RPMI7951 (cell line): Measurements from ENCODE around the gene CYB561D2. TPM values are rescaled to one million over a fixed set of nuclear protein-coding genes. Genes with fewer than 3 reads are reported as not detected.

Source experiments
- DNase-seq: peaks from one replicate; pipeline ENCODE4 v3.0.0-alpha.2; 2012; ENCODE audit warnings: low read depth
- total RNA-seq: library from RNA; depleted of rRNA; stranded (reverse); fragments of >200 nt; shearing (Covaris generic); gene quantifications from 2 replicates; pipeline ENCODE4 v1.2.3, GENCODE V29; 2014; rRNA removed

The CYB561D2 gene
- total RNA-seq, 1 experiment from 2014 or later, result 39.7 TPM

DNA sequence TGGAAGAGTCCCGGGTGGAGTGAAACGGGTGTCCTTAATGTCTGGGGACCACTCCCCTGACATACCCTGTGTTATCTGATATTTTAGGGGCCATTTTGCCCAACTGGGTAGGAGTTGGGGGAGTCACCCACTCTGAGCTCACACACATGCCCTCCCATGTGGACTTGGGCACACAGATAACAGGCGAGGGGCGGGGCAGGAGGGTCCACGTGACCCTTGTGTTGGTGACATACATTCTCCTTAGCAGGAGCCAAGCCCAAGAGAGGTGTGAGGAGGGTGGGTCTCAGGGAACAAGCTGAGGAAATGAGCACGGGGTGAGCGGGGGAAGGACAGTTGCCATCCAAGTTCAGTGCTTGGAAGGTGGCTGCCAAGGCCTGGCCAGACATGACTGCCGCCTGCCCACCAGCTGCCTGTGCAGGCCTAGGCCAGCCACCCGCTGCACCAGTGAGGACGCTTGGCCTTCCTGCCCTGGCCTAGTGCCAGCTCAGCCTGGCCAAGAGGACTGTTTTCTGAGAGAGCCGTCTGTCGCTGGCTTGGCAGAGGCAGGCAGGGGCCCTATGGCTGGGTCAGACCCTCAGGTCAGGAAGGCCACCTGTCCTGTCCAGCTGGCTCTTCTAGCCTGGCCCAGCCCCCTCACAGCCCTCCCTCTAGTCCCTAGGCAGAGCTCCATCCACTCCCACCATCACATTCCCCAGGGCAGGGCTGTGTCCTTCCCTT is 40.0 kb downstream of the CYB561D2 start:
- peak; percentile 16 for DNase-seq

DNA sequence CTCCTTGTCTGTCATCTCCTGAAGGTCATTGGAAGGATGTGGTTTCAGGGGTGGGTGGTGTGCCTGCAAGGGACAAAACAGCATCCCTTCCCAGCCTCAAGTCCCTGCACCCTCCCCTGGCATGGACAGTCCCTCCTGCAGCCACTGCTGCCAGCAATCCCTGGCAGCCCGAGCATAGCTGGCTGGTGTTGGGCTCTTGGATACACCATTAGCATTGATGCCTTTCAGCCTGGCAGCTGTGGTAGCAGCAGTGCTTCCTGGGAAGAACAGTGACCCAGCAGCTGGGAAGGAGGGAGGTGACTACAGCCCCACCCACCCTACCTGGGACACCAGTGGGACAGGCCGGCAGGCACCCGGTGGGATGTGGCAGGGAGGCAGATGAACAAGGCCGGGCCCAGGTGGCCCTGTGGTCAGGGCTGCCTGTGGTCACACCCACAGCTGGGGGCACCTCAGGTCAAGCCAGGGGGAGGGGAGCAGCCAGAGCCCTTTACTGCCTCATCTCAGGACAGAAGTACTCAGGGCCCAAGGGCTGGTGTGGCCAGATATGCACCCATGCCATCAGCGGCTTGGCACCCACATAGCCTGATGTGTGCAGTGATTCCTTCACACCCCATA is 41.5 kb downstream of the CYB561D2 start:
- DNase-seq, result no peak

DNA sequence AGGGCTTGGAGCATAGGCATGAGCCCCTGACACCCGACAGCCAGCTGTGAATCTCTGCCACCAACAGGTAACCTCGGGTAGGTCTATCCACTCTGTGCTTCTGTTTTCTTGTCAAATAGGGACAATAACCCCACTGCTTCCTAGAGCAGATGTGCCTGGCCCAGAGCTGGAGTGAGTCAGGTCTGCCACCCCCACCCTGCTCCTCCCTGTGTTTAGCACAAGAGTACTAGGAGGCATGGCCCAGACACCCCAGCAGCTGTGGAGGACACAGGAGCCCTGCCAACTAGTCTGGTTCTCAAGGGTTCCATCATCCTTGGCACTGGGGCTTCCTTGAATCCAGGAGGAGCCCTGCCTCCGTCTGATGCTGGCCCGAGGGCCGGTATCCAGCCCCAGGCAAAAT is 42.4 kb downstream of the CYB561D2 start:
- no peak for DNase-seq

DNA sequence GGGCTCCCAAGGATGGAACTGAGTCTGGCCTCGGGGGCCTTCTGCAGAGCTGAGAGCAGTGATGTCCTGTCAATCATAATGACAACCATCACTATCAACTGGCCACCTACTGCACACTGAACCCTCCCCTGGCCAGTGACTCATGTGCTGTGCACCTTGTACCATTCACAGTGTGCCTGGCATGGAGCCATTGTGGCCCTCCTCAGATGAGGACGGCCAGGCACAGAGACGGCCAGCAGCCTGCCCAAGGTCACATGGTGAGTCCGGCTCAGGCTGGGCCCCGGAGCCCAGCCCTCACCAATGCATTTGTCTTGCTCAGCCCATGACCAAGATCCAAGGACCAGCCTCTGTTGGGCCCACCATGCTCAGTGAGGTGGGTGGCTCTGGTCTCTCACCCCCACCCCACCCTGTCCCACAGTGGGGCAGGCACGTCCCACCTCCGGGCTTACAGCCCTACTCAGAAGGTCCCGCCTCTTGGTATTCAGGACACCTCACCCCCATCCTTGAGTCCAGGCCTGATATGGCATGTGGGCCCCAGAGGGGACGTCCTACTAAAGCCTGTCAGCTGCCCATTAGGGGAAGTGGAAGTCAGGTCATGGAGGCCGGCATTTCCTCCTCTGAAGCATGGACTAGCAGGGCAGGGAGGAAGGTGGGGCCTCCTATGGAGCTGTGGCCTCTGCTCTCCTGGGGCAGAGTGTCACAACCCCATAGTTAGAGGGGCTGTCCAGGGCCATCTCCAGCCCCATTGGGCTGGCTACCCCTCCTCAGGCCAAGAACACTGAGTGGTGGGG is 44.6 kb downstream of the CYB561D2 start:
- DNase-seq, result no peak

DNA sequence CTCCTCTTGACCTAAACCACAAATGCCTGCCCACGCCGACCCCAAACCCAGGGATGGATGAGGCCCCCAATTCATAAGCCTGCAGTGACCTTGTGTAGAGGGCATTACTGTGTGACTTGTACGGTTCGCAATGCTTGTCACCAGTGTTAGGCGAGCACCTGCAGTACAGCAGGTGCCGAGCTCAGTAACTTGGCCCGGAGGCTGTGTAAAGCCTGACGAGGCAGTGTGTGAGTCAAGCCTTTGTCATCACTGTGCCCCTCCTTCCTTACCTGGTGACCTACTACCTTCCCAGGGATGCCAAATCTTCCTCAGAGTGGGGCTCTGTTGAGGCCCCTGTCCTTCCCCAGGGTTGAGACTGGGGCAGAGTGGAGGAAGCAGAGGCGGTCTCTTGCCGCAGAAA is 45.8 kb downstream of the CYB561D2 start:
- no peak for DNase-seq

DNA sequence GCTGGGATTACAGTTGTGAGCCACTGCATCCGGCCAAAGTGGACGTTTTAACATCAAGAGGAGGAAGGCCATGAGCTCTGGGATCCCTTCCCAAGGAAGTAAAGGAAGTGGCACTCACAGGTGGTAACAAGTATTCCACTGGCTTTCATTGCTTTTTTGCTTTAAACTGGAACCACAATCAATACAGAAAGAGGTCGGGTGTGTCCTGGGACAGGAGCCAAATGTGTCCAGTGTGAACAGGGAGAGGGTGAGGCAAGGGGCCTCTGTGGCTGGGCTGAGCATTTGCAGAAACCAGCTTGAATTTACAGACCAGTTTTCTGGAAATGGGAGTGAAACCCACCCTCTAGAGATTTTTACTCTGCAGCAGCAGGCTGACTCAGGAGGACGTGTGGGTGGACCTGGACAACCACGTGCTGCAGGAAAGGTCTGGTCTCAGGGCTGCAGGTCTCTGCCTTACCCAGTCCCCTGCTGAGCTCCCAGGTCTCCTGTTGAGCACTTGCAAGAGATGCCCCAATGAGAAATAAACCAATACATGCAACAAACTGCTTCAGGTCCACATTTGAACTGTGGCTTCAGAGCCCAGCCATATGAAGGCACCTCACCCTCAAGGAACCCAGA is 51.4 kb downstream of the CYB561D2 start:
- DNase-seq, result no peak

Other genes starting within 250 kb of the CYB561D2 start
- gene SEMA3F, start 195.5 kb upstream of the CYB561D2 start, total RNA-seq, result 1.5 and 1.9 TPM in 2 replicates
- gene GNAT1, start 159.3 kb upstream of the CYB561D2 start, total RNA-seq, result not detected in 2 replicates
- gene SLC38A3, start 145.6 kb upstream of the CYB561D2 start, total RNA-seq, result not detected in 2 replicates
- 302 and 305 TPM in 2 replicates for gene GNAI2, start 114.7 kb upstream of the CYB561D2 start, total RNA-seq
- gene SEMA3B, start 81.7 kb upstream of the CYB561D2 start, total RNA-seq, result 3.1 and 5.6 TPM in 2 replicates
- not detected in 2 replicates for gene LSMEM2, start 71.8 kb upstream of the CYB561D2 start, total RNA-seq
- 97.9 and 116 TPM in 2 replicates for gene IFRD2, start 58.4 kb upstream of the CYB561D2 start, total RNA-seq
- 11.5 and 12.0 TPM in 2 replicates for gene HYAL3, start 51.5 kb upstream of the CYB561D2 start, total RNA-seq
- 14.6 and 16.1 TPM in 2 replicates for gene NAA80, start 51.5 kb upstream of the CYB561D2 start, total RNA-seq
- gene HYAL1, start 47.3 kb upstream of the CYB561D2 start, total RNA-seq, result 0.29 and 0.72 TPM in 2 replicates
- gene HYAL2, start 28.1 kb upstream of the CYB561D2 start, total RNA-seq, result 42.2 and 52.3 TPM in 2 replicates
- gene TUSC2, start 22.6 kb upstream of the CYB561D2 start, total RNA-seq, result 26.8 and 33.7 TPM in 2 replicates
- 51.7 and 77.8 TPM in 2 replicates for gene RASSF1, start 10.0 kb upstream of the CYB561D2 start, total RNA-seq
- 2.9 and 5.2 TPM in 2 replicates for gene ZMYND10, start 5.1 kb upstream of the CYB561D2 start, total RNA-seq
- 26.2 and 35.7 TPM in 2 replicates for gene NPRL2, start 87 bp upstream of the CYB561D2 start, total RNA-seq
- gene TMEM115, start 8.7 kb downstream of the CYB561D2 start, total RNA-seq, result 42.5 and 45.4 TPM in 2 replicates
- gene CACNA2D2, start 152.8 kb downstream of the CYB561D2 start, total RNA-seq, result under 0.01 TPM in 1 of 2 replicates, not detected in the other
- gene C3orf18, start 216.9 kb downstream of the CYB561D2 start, total RNA-seq, result 15.5 and 16.0 TPM in 2 replicates
- gene HEMK1, start 218.7 kb downstream of the CYB561D2 start, total RNA-seq, result 8.8 and 12.8 TPM in 2 replicates